ENCODE measurements around the gene RECQL5.

GRCh38 chr17:75676461-75676860 is 9.5 kb upstream of the RECQL5 start:
- TF ChIP-seq CTCF (IDR thresholded peaks at IDR 0.05) (no peak), POLR2A (IDR thresholded peaks at IDR 0.05) (no peak)
